ENCODE measurements around the gene MAPK8IP2.
"Not testable (repeated sequence)": the region's sequence is repeated elsewhere in the genome, so short reads cannot be mapped to it uniquely, and the experiment has no call there.

MAPK8IP2 gene

DNA sequence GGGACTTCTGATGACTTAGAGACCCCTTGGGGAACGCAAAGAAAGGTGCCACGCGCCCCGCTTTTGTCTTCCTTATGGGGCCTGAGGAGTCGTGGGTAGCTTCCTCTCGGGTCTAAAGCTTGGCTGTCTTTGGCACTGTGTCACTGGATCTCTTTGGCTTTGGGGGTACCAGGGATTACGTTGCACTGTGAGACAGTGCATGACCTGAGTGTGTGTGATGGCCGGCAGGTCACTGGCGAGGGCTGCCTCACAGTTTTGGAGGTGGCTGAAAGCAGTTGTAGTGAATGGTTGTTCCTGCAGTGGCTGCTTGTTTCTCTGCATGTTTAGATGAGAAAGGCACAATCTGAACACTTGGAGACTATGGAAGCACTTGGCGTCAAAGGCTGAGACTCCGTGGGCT lies 33.2 kb downstream of the MAPK8IP2 start:
- no peak for DNase-seq

DNA sequence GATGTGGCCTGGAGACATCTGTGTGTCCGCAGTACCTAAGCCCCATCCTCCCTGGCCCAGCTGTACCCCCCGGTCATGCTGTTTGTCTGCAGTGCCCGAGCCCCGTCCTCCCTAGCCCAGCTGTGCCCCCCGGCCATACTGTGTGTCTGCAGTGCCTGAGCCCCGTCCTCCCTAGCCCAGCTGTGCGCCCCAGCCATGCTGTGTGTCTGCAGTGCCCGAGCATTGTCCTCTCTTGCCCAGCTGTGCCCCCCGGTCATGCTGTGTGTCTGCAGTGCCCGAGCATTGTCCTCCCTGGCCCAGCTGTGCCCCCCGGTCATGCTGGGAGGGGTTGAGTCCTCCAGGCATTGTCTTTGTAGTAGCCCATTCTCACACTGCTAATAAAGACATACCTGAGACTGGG lies 35.0 kb downstream of the MAPK8IP2 start:
- DNase-seq, result no peak

DNA sequence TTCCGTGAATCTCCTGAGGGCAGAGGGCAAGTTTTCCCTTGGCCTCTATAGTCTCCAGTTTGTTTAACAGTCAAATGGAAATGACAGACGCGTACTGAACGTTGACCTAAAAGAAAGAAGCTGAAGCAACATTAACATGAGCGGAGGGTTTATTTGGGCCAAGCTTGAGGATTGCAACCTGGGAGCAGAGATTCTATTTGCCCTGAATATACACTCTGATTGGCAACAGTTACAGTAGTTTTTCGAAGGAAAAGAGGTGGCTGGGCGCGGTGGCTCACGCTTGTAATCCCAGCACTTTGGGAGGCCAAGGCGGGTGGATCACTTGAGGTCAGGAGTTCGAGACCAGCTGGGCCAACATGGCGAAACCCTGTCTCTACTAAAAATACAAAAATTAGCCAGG lies 39.7 kb downstream of the MAPK8IP2 start:
- not testable (repeated sequence) for DNase-seq

DNA sequence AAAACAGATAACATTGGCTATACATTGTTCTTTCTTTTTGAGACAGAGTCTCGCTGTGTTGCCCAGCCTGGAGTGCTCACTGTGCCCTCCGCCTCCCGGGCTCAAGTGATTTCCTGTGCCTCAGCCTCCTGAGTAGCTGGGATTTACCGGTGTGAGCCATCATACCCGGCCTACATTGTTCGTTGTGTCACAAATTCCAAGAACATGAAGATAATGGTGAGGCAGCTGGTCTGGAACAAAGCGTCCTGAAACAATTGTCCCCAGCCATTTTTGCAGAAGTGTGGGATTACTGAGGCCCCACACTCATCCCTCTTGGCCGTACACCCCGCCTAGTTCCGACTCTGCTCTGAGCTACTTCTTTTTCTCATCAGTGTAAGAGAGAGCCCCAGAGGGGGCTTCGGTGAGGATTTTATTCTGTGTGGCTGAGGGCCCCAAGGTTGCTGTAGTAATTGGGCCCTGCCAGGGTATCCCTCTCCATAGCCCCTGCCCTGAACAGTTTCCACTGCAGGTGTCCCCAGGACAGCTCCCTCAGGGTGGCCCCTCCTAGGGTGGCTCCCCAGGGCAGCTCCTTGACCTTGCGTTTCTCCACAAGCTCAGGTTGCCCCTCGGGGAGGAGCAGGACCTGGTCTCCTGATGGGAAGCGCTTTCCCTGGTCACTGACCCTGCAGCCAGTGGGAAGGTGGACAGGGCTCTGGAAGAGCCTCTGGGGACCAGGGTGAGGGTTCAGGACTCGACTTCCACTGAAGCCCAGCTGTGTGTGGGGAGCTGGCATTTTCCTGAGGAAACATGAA lies 40.5 kb downstream of the MAPK8IP2 start:
- no peak for DNase-seq

DNA sequence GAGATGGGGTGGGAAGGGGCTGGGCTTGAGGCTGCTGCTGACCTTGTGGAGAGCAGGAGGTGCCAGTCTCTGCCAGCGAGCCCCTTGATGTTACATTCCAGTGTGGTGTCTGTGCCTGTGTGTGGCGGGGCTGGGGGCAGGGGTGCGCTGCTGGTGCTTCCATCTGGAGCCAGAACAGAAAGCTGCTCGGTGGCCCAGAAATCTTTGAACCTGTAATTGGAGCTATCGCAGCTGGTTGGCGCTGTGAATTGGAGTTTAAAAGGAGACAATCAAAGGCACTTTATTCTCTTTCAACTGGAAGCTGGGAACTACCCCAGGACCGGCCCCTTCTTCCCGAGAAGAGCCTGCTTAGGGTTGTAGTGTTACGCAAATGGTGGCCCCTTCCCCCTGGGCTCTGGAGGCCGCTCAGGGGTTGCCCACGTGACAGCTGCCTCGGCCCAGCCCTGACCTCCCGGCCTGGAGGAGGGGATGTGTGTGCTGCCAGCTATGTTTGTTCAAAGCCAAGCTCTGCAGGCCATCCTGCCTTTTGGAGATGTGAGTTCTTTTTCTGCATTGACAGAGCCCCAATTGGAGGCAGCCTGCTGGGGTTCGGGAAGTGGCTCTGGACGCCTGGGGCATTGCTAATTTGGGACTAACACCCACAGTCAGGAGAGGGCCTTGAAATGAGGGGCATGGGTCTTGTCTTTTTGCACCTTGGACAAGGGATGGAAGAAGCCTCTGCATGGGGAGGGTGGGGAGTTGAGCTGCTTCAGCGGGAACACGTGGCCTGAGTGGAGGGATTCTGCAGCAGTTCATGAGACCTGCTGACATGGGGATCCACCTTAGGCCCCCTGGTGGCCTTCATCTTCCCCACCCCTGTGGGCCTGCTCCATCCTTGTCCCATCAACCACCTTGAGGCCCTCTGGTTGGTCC lies 41.4 kb downstream of the MAPK8IP2 start:
- peak in 20 of 56 donors; percentile 18 to 74 (median 42) for DNase-seq

DNA sequence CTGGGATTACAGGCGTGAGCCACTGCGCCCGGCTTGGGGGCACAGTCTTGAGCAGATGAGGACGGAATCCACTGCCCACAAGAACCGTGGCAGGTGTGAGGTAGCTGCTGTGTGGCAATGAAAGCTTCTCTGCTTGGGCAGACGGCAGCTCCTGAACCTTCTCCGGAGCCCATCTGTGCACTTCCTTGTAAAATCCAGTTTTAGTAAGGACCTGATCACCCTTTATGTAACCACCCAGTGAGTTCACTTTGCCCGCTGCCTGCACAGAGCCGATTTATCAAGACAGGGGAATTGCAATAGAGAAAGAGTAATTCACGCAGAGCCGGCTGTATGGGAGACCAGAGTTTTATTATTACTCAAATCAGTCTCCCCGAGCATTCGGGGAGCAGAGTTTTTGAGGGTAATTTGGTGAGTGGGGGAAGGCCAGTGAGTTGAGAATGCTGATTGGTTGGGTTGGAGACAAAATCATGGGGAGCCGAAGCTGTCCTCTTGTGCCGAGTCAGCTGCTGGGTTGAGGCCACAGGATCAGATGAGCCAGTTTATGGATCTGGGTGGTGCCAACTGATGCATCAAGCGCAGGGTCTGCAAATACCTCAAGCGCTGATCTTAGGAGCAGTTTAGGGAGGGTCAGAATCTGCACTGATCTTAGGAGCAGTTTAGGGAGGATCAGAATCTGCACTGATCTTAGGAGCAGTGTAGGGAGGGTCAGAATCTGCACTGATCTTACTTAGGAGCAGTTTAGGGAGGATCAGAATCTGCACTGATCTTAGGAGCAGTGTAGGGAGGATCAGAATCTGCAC lies 42.6 kb downstream of the MAPK8IP2 start:
- DNase-seq, result not testable (repeated sequence)

DNA sequence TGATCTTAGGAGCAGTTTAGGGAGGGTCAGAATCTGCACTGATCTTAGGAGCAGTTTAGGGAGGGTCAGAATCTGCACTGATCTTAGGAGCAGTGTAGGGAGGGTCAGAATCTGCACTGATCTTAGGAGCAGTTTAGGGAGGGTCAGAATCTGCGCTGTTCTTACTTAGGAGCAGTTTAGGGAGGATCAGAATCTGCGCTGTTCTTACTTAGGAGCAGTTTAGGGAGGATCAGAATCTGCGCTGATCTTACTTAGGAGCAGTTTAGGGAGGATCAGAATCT lies 43.2 kb downstream of the MAPK8IP2 start:
- not testable (repeated sequence) for DNase-seq

DNA sequence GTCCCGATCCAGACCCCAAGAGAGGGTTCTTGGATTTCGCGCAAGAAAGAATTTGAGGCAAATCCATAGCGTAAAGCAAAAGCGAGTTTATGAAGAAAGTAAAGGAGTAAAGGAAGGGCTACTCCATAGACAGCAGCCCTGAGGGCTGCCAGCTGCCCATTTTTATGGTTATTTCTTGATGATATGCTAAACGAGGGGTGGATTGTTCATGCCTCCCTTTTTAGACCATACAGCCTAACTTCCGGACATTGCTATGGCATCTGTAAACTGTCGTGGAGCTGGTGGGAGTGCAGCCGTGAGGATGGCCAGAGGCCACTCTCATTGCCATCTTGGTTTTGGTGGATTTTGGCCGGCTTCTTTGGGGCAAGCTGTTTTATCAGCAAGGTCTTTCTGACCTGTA lies 52.7 kb downstream of the MAPK8IP2 start:
- no peak for DNase-seq

DNA sequence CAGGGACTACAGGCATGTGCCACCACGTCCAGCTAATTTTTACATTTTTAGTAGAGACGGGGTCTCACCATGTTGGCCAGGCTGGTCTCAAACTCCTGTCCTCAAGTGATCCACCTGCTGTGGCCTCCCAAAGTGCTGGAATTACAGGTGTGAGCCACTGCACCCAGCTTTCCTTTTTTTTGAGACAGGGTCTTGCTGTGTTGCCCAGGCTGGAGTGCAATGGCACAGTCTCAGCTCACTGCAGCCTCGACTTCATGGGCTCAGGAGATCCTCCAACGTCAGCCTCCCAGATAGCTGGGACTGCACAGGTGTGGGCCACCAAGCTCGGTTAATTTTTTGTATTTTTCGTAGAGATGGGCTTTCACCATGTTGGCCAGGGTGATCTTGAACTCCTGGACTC lies 54.1 kb downstream of the MAPK8IP2 start:
- DNase-seq, result not testable (repeated sequence)

DNA sequence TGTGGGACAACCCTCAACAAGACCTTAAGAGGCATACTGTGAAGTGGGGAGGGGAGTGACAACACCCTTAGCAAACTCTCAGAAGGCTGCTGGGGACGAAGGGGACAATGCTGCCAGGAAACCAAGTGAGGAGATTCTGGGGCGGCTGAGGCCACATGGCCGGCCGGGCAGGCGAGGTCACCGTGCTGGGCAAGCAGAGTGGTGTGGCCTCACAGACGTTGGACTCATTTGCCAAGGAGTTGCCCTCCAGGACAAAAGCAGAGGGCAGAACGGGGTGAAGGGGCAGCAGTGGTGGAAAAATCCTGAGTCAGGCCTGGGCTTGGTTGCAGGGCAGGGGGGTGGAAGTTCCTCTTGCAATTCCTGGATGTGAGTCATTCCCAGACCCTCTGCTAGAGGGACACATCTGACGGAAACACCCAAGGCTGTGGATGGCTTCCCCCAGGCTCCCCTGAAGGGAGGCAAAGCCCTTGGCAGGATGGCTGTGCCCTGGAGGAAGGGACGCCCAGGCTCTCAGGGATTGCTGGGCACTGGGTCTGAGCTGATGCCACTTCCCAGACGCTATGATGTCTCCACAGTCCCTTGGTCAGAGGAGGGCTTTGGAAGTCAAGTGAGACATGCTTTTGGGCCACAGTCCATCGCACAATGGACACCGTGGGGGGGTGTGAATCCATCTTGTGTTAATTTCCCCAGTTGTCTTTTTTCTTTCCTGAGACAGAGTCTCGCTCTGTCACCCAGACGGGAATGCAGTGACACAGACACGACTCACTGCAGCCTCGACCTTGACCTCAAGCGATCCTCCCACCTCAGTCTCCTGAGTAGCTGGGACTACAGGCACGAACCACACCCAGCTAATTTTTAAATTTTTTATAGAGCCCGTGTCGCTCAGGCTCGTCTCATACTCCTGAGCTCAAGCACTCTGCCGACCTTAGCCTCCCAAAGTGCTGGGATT lies 55.8 kb downstream of the MAPK8IP2 start:
- no peak for DNase-seq

DNA sequence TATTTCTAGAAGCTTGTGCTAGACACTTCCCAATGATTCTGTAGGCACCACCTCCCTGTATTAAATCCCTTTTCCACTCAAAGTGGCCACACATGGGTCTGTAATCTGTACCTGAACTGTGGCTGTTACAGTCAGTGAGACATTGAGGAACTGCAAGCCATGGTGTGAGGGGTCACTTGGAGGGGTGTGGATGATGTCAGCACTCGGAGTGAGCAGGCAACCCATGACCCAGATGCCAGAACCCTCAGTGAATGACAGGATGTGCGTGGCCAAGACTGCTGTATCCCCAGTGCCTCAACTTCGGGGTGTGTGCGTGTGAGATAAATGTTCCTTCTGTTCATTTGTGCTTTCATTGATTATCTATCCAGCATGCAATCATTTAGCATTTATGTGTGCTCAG lies 57.3 kb downstream of the MAPK8IP2 start:
- no peak for DNase-seq

DNA sequence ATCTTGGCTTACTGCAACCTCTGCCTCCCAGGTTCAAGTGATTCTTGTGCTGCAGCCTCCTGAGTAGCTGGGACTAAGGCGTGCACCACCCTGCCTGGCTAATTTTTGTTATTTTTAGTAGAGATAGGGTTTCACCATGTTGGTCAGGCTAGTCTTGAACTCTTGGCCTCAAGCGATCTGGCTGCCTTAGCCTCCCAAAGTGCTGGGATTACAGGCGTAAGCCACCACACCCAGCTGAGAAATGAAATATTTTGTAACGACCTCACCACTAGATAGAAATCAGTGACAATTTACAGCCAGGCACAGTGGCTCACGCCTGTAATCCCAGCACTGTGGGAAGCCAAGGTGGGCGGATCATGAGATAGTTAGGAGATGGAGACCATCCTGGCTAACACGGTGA lies 59.1 kb downstream of the MAPK8IP2 start:
- DNase-seq, result not testable (repeated sequence)

DNA sequence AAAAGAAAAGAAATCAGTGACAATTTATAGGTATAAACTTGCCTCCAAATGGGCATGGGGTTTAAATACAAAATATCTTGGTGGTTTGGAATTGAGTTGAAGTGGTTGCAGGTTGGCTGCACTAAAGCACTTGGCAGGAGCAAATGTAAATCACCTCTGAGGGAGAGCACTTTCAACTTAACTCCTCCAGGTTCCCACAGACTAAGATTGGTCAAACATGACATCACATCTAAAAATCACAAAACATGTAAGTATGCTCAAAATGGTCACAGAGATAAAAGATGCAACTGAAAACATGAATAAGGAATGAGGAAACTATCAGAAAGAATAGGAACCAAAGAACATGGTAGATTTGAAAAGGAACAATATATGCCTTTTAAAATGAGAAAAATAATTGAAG lies 59.7 kb downstream of the MAPK8IP2 start:
- no peak for DNase-seq
